DND-41 (cell line): ENCODE results near the gene ATP1B3.

ENCODE experiments used
- EZH2 ChIP-seq: IDR thresholded peaks from 3 replicates; pipeline ENCODE4 v1.6.1; 2012; ENCODE audit warnings: borderline replicate concordance, low read depth, mild to moderate bottlenecking, moderate library complexity, low read length, inconsistent platforms; ENCODE audit not compliant: severe bottlenecking
- TF ChIP-seq, protein P1 (sequence below): IDR thresholded peaks from 2 replicates; pipeline ENCODE4 v1.5.1; 2012; ENCODE audit warnings: borderline replicate concordance, low read length, moderate library complexity, mild to moderate bottlenecking; ENCODE audit not compliant: poor library complexity, severe bottlenecking; ENCODE audit errors: extremely low read depth

GRCh38 chr3:141965471-141965870 is 89.0 kb downstream of the ATP1B3 start:
- TF ChIP-seq, protein P1, sequence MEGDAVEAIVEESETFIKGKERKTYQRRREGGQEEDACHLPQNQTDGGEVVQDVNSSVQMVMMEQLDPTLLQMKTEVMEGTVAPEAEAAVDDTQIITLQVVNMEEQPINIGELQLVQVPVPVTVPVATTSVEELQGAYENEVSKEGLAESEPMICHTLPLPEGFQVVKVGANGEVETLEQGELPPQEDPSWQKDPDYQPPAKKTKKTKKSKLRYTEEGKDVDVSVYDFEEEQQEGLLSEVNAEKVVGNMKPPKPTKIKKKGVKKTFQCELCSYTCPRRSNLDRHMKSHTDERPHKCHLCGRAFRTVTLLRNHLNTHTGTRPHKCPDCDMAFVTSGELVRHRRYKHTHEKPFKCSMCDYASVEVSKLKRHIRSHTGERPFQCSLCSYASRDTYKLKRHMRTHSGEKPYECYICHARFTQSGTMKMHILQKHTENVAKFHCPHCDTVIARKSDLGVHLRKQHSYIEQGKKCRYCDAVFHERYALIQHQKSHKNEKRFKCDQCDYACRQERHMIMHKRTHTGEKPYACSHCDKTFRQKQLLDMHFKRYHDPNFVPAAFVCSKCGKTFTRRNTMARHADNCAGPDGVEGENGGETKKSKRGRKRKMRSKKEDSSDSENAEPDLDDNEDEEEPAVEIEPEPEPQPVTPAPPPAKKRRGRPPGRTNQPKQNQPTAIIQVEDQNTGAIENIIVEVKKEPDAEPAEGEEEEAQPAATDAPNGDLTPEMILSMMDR: no peak
- TF ChIP-seq EZH2: no peak
